ENCODE data around the gene TSPEAR.

The TSPEAR gene

DNA sequence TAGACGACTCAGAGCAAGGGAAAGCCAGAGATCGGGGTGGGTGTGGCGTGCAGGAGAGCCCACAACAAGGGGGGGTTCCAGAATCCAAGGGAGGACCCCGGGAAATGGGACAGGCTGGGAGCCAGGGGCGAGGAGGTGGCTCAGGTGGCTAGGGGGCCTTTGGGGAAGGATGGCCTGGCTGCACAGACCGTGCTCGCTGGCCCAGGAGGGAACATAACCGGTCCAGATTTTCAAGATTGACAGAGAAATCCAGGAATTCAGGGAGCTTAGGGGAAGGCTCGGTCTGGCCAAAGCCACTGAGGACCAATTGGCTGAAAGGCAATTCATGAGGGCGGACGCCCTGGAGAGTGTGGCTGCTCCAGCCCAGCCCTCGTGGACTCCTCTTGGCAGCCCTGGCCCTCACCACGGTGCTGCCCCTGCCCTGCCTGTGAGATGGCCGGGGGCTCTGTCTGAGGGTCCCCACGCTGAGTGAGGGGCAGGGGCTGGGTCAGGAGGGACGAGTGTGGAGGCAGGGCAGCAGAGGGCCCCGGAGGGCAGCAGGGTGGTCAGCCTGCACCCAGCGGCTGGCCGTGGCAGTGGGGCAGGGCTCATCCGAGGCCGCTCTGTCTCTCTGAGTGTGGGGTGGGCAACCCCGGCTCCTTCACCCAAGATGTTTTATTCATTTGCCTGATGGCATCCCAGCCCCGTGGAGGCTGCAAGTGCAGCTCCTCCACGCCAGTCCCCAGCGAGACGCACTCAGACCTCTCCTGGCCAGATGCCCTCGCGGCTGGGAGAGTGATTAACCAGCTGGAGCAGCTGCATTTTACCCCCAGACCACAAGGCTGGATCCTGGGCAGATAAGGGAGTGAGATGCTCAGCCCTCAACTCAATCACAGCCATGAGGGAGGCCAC is 261.7 kb downstream of the TSPEAR start:
- Histone ChIP-seq H3K4me3 (replicated peaks; ENCODE audit: low read depth, low read length) (no peak overlapping the region), H3K36me3 (ENCODE audit: control insufficient read depth, insufficient read depth, low read length) (no peaks in the 10 kb centered on the region), H3K27me3 (replicated peaks; ENCODE audit: control insufficient read depth, insufficient read depth, low read length) (no peaks in the 10 kb centered on the region)
- no peak for DNase-seq (ENCODE audit: extremely low read depth, insufficient read length)
- TF ChIP-seq, protein P1, sequence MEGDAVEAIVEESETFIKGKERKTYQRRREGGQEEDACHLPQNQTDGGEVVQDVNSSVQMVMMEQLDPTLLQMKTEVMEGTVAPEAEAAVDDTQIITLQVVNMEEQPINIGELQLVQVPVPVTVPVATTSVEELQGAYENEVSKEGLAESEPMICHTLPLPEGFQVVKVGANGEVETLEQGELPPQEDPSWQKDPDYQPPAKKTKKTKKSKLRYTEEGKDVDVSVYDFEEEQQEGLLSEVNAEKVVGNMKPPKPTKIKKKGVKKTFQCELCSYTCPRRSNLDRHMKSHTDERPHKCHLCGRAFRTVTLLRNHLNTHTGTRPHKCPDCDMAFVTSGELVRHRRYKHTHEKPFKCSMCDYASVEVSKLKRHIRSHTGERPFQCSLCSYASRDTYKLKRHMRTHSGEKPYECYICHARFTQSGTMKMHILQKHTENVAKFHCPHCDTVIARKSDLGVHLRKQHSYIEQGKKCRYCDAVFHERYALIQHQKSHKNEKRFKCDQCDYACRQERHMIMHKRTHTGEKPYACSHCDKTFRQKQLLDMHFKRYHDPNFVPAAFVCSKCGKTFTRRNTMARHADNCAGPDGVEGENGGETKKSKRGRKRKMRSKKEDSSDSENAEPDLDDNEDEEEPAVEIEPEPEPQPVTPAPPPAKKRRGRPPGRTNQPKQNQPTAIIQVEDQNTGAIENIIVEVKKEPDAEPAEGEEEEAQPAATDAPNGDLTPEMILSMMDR (IDR thresholded peaks at IDR 0.05; ENCODE audit: insufficient read depth, low read length, poor library complexity, severe bottlenecking): no peak

DNA sequence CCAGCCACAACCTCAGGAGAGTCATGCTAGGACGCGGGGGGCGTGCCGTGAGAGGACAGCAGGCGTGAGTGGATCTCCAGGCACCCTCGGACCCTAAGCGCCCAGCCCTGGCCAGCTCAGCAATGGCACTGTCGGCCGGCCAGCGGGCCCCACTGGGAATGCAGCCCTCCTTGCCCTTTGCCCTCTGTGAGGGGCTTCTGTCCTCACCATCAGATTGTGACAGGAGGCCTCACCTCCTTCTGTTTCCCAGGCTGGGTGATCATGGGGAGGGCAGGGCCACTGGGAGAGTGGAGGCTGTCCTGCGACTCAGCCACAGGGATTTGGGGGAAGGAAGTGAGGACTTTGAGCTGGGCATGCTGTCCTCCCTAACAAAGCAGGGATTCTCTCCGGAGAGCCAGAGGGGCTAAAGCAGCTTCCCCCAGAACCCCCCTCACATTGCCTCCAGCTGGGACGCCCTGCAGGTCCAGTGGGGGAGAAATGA is 262.7 kb downstream of the TSPEAR start:
- DNase-seq (ENCODE audit: extremely low read depth, insufficient read length): no peak
- H3K27me3 ChIP-seq (replicated peaks; ENCODE audit: control insufficient read depth, insufficient read depth, low read length): no peaks in the 10 kb centered on the region
- TF ChIP-seq, protein P1 (IDR thresholded peaks at IDR 0.05; ENCODE audit: insufficient read depth, low read length, poor library complexity, severe bottlenecking): no peak
- no peak overlapping the region for H3K4me3 ChIP-seq (replicated peaks; ENCODE audit: low read depth, low read length)
- no peaks in the 10 kb centered on the region for H3K36me3 ChIP-seq (ENCODE audit: control insufficient read depth, insufficient read depth, low read length)

Measured in GM06990 (cell line).